ENCODE results near the gene GRIP2.

GRIP2 gene

GRCh38 chr3:14538451-14539088 lies 1.6 kb downstream of the GRIP2 start:
- DNase-seq, result no peak

GRCh38 chr3:14537590-14538450 lies 2.3 kb downstream of the GRIP2 start:
- DNase-seq, result no peak

- DNase-seq, result no peak
Observed at GRCh38 chr3:14536837-14537589, 3.1 kb downstream of the GRIP2 start.

GRCh38 chr3:14536055-14536815 lies 3.9 kb downstream of the GRIP2 start:
- DNase-seq, result no peak

- DNase-seq, result no peak
Observed at GRCh38 chr3:14535616-14536015, 4.5 kb downstream of the GRIP2 start.

- DNase-seq, result peak; percentile 51
Observed at GRCh38 chr3:14534516-14535191, 5.5 kb downstream of the GRIP2 start.

GRCh38 chr3:14533457-14533958 lies 6.6 kb downstream of the GRIP2 start:
- no peak for DNase-seq

- DNase-seq, result no peak
Observed at GRCh38 chr3:14532691-14533456, 7.3 kb downstream of the GRIP2 start.

GRCh38 chr3:14531856-14532395 lies 8.2 kb downstream of the GRIP2 start:
- DNase-seq, result no peak

- no peak for DNase-seq
Observed at GRCh38 chr3:14528081-14528480, 12.1 kb downstream of the GRIP2 start.

GRCh38 chr3:14525685-14526631 lies 14.2 kb downstream of the GRIP2 start:
- DNase-seq, result peak; percentile 55

- peak; percentile 13 for DNase-seq
Observed at GRCh38 chr3:14524920-14525660, 15.1 kb downstream of the GRIP2 start.

GRCh38 chr3:14524311-14524711 lies 15.8 kb downstream of the GRIP2 start:
- DNase-seq, result peak; percentile 49

GRCh38 chr3:14523792-14524191 lies 16.4 kb downstream of the GRIP2 start:
- DNase-seq, result peak; percentile 12

GRCh38 chr3:14522768-14523167 lies 17.4 kb downstream of the GRIP2 start:
- DNase-seq, result peak; percentile 9

- DNase-seq, result peak; percentile 61
Observed at GRCh38 chr3:14522129-14522691, 17.9 kb downstream of the GRIP2 start.

- peak; percentile 12 for DNase-seq
Observed at GRCh38 chr3:14521611-14522010, 18.5 kb downstream of the GRIP2 start.

- peak; percentile 5 for DNase-seq
Observed at GRCh38 chr3:14520967-14521366, 19.2 kb downstream of the GRIP2 start.

- no peak for DNase-seq
Observed at GRCh38 chr3:14520149-14520548, 20.0 kb downstream of the GRIP2 start.

All from femur (tissue), 1 donor.